Central memory CD8-positive, alpha-beta T cell (primary cell): ENCODE data around the gene ATAD3A.
"Not testable (repeated sequence)": the region's sequence is repeated elsewhere in the genome, so short reads cannot be mapped to it uniquely, and the experiment has no call there.

Experiments used
- ATAC-seq: fragments of 150-1000 bp; cut with Tn5 transposase; replicated peaks from 2 replicates; pipeline ENCODE4 v1.10.0; 2022; ENCODE audit warnings: mild to moderate bottlenecking, moderate FRiP score, moderate number of reproducible peaks; ENCODE audit not compliant: poor library complexity, severe bottlenecking; ENCODE audit errors: extremely low read depth
- DNase-seq, 2 donors: peaks; one replicate each; pipeline ENCODE4 v3.0.0; 2021; ENCODE audit warnings: low spot score in 2 of 2
- H3K27ac Mint-ChIP-seq: one replicate; pipeline ENCODE4 v1.8.0; 2022; ENCODE audit warnings: low read depth, mild to moderate bottlenecking, moderate library complexity, mixed read lengths
- H3K27me3 Mint-ChIP-seq: one replicate; pipeline ENCODE4 v1.8.0; 2022; ENCODE audit warnings: mixed read lengths
- H3K36me3 Mint-ChIP-seq: one replicate; pipeline ENCODE4 v1.8.0; 2022; ENCODE audit warnings: mild to moderate bottlenecking, moderate library complexity, mixed read lengths; ENCODE audit not compliant: insufficient read depth
- H3K4me1 Mint-ChIP-seq: one replicate; pipeline ENCODE4 v1.8.0; 2022; ENCODE audit warnings: mixed read lengths
- H3K4me3 Mint-ChIP-seq: one replicate; pipeline ENCODE4 v1.8.0; 2022; ENCODE audit warnings: mild to moderate bottlenecking, moderate library complexity, mixed read lengths
- H3K9me3 Mint-ChIP-seq: one replicate; pipeline ENCODE4 v1.8.0; 2022; ENCODE audit warnings: mixed read lengths

ATAD3A gene

DNA sequence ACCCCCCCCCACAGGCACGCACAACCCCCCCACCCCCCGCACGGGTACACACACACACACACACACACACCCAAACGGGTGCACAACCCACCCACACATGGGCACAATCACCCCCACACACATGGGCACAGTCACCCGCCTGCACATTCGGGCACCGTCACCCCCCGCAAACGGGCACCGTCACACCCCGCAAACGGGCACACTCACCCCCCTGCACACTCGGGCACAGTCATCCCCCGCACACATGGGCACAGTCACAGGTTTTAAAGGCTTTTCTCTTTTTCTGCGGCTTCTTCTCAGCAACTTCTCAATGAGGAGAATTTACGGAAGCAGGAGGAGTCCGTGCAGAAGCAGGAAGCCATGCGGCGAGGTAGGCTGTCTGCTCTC, 6.7 kb downstream of the ATAD3A start:
- H3K27me3 Mint-ChIP-seq, H3K4me1 Mint-ChIP-seq, H3K4me3 Mint-ChIP-seq, H3K9me3 Mint-ChIP-seq, DNase-seq, ATAC-seq: not testable (repeated sequence)
- H3K27ac Mint-ChIP-seq = peak overlapping the region; percentile 73
- H3K36me3 Mint-ChIP-seq = peaks cover 15% of the 10 kb centered on the region

GRCh38 chr1:1519805-1520505, 8.0 kb downstream of the ATAD3A start:
- H3K36me3 Mint-ChIP-seq = peaks cover 15% of the 10 kb centered on the region
- not testable (repeated sequence) for H3K27ac Mint-ChIP-seq, H3K4me1 Mint-ChIP-seq, H3K27me3 Mint-ChIP-seq, H3K4me3 Mint-ChIP-seq, ATAC-seq, H3K9me3 Mint-ChIP-seq, DNase-seq

DNA sequence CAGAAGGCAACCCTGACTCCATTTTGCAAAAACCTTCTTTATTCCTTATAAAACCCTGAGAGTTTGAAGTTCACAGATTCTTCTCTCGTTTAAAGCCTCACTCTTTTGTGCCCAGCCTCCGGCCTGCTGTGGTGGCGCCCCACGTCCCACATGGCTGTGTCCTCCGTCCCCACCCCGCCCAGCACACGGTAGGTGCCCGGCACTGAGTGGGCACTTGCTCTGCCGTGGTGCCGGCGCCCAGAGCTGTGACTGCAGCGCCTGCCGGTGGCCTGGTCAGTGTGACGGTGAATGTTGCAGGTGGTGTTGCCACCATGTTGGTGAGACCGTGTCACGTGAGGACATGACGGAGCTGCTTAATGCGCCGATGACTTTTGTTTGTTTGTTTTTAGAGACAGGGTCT, 9.4 kb downstream of the ATAD3A start:
- no peak for DNase-seq
- no peak overlapping the region for H3K4me3 Mint-ChIP-seq
- no peaks in the 10 kb centered on the region for H3K4me1 Mint-ChIP-seq
- no peaks in the 10 kb centered on the region for H3K27me3 Mint-ChIP-seq
- peaks cover 13% of the 10 kb centered on the region for H3K36me3 Mint-ChIP-seq
- H3K9me3 Mint-ChIP-seq = no peaks in the 10 kb centered on the region
- no peak overlapping the region for H3K27ac Mint-ChIP-seq
- ATAC-seq = no peak

DNA sequence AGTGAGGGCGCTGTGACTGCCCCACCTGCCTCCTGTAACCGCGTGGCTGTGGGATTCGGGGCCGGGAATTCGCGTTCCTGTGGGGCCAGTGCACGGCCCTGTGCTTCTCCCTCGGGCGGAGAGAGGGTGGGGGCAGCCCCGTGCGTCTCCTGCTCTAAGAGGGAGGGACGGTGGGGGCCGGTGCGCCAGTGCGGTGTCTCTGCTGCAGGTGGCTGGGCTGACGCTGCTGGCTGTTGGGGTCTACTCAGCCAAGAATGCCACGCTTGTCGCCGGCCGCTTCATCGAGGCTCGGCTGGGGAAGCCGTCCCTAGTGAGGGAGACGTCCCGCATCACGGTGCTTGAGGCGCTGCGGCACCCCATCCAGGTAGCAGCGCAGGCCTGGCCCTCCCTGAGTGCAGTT, 10.6 kb downstream of the ATAD3A start:
- not testable (repeated sequence) for H3K4me1 Mint-ChIP-seq, H3K4me3 Mint-ChIP-seq, H3K36me3 Mint-ChIP-seq, ATAC-seq, H3K27me3 Mint-ChIP-seq, DNase-seq, H3K9me3 Mint-ChIP-seq, H3K27ac Mint-ChIP-seq

- not testable (repeated sequence) for DNase-seq, H3K36me3 Mint-ChIP-seq, H3K4me1 Mint-ChIP-seq, H3K27ac Mint-ChIP-seq, ATAC-seq, H3K4me3 Mint-ChIP-seq, H3K9me3 Mint-ChIP-seq, H3K27me3 Mint-ChIP-seq
These were observed 11.3 kb downstream of the ATAD3A start for GRCh38 chr1:1523226-1523625.

DNA sequence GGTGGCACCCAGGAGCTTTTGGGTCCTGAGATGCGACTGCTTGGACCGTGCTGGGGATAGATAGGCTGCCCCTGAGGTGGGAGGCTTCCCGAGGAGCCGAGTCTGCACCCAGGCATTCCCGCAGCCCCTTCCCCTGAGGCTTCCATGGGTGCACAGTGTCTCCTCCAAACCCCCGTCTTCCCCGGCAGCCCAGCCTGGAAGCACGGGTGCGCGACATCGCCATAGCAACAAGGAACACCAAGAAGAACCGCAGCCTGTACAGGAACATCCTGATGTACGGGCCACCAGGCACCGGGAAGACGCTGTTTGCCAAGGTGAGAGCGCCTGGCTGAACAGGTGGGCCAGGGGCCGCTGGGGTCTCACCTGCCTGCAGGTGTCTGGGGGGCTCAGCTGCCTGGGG, 11.7 kb downstream of the ATAD3A start:
- H3K4me1 Mint-ChIP-seq, H3K27me3 Mint-ChIP-seq, H3K27ac Mint-ChIP-seq, DNase-seq, ATAC-seq, H3K9me3 Mint-ChIP-seq, H3K4me3 Mint-ChIP-seq, H3K36me3 Mint-ChIP-seq: not testable (repeated sequence)

DNA sequence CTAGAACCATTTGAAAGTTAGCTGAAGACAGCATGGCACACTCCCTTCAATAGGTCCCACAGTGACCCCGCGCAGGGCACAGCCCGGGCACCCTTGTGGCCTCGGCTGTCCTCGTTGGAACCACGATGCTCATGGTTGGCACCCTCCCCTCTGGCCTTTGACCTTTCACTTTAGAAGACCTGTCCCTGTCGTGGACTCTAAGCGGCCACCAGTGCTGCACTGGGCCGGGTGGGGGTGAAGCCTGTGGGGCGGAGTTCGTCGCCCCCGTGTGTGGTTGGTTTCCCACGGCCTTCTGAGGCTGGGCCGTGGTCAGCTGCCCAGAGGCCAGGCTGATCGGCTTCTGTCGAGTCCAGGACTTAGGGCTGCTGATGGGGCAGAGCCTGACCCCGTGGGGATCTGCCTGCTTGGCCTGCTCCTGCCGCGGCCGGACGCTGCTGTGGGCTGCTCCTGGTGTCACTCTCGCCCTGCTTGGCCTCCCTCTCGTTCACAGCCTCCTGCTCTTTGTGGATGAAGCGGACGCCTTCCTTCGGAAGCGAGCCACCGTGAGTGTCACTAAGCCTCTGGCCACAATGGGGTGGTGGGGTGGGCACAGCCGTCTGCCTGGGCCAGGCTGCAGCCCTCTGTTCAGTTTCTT, 12.9 kb downstream of the ATAD3A start:
- not testable (repeated sequence) for H3K9me3 Mint-ChIP-seq, H3K36me3 Mint-ChIP-seq, H3K27ac Mint-ChIP-seq, H3K4me3 Mint-ChIP-seq, H3K4me1 Mint-ChIP-seq, ATAC-seq, DNase-seq, H3K27me3 Mint-ChIP-seq

GRCh38 chr1:1526476-1526875, 14.5 kb downstream of the ATAD3A start:
- H3K36me3 Mint-ChIP-seq, H3K9me3 Mint-ChIP-seq, H3K4me1 Mint-ChIP-seq, ATAC-seq, H3K4me3 Mint-ChIP-seq, H3K27ac Mint-ChIP-seq, H3K27me3 Mint-ChIP-seq, DNase-seq: not testable (repeated sequence)

- ATAC-seq = no peak
- no peak overlapping the region for H3K4me3 Mint-ChIP-seq
- H3K9me3 Mint-ChIP-seq = peaks cover 5% of the 10 kb centered on the region
- no peaks in the 10 kb centered on the region for H3K27me3 Mint-ChIP-seq
- H3K36me3 Mint-ChIP-seq = peaks cover 4% of the 10 kb centered on the region
- no peaks in the 10 kb centered on the region for H3K4me1 Mint-ChIP-seq
- DNase-seq = no peak
- no peak overlapping the region for H3K27ac Mint-ChIP-seq
These were observed 15.3 kb downstream of the ATAD3A start for GRCh38 chr1:1527092-1527816.

- no peak overlapping the region for H3K4me3 Mint-ChIP-seq
- H3K4me1 Mint-ChIP-seq = no peaks in the 10 kb centered on the region
- DNase-seq (no peak), ATAC-seq (no peak)
- H3K9me3 Mint-ChIP-seq = peaks cover 5% of the 10 kb centered on the region
- H3K27me3 Mint-ChIP-seq = no peaks in the 10 kb centered on the region
- peaks cover 3% of the 10 kb centered on the region for H3K36me3 Mint-ChIP-seq
- no peak overlapping the region for H3K27ac Mint-ChIP-seq
These were observed 16.6 kb downstream of the ATAD3A start for GRCh38 chr1:1528301-1529267.

DNA sequence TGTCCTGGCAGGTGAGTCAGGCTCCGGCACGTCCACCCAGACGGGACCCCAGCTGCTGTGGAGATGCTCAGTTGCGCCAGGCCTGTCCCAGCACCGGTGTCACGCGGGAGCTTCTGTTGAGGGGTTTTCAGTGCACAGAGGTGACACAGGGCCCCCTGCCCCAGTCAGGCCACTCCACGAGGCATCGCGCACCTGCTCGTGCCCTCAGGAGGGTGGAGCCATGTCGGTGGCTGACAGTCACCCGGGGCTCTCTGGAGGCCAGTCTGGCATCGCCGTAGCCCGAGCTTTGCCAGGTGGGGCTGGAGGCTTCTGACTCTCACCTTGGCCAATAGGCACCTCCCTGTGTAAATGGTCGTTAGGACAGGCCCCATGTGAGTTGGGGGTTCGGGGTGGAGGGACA, 17.4 kb downstream of the ATAD3A start:
- Mint-ChIP-seq H3K4me3 (no peak overlapping the region), H3K27ac (no peak overlapping the region), H3K36me3 (peaks cover 2% of the 10 kb centered on the region), H3K27me3 (no peaks in the 10 kb centered on the region), H3K9me3 (peaks cover 5% of the 10 kb centered on the region), H3K4me1 (no peaks in the 10 kb centered on the region)
- DNase-seq (no peak), ATAC-seq (no peak)

DNA sequence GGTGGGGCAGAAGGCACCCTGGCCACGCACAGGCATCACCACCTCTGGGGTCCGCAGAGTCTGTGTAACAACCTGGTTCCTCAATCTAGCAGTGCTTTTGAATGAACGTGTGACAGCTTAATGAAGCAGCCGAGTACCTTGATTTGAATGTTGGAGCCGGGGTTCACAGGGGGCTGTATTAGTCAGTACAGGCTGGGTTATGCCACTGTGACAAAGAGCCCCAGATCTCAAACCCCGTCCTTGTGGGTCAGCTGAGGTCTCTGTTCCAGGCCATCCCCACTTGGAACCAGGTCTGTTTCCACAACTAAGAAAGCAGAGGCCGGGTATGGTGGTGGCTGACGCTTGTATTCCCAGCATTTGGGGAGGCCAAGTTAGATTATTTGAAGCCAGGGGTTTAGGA, 18.0 kb downstream of the ATAD3A start:
- H3K9me3 Mint-ChIP-seq = peaks cover 5% of the 10 kb centered on the region
- H3K4me3 Mint-ChIP-seq = no peak overlapping the region
- DNase-seq (no peak), ATAC-seq (no peak)
- no peaks in the 10 kb centered on the region for H3K4me1 Mint-ChIP-seq
- H3K27me3 Mint-ChIP-seq = no peaks in the 10 kb centered on the region
- no peak overlapping the region for H3K27ac Mint-ChIP-seq
- peaks cover 2% of the 10 kb centered on the region for H3K36me3 Mint-ChIP-seq
